Kidney glomerular epithelial cell (primary cell): ENCODE results near the gene RRP12.
"Not testable (repeated sequence)": the region's sequence is repeated elsewhere in the genome, so short reads cannot be mapped to it uniquely, and the experiment has no call there.

Source experiments
- DNase-seq: peaks from one replicate; lab custom pipeline; 2025; lab: John Stamatoyannopoulos, UW

Gene RRP12

GRCh38 chr10:97406483-97406882 lies 5.3 kb upstream of the RRP12 start:
- DNase-seq: not testable (repeated sequence)

- no peak for DNase-seq
These were observed 4.9 kb upstream of the RRP12 start for GRCh38 chr10:97406064-97406463.

GRCh38 chr10:97404044-97404443 lies 2.9 kb upstream of the RRP12 start:
- no peak for DNase-seq

- no peak for DNase-seq
These were observed 347 bp upstream of the RRP12 start for GRCh38 chr10:97401455-97401919.

- peak; percentile 54 for DNase-seq
These were observed 1.1 kb downstream of the RRP12 start for GRCh38 chr10:97399843-97400545.

- DNase-seq: no peak
These were observed 5.1 kb downstream of the RRP12 start for GRCh38 chr10:97396056-97396455.

GRCh38 chr10:97393034-97393573 lies 8.0 kb downstream of the RRP12 start:
- DNase-seq: no peak

GRCh38 chr10:97390091-97390490 lies 11.0 kb downstream of the RRP12 start:
- no peak for DNase-seq

GRCh38 chr10:97388152-97388551 lies 13.0 kb downstream of the RRP12 start:
- no peak for DNase-seq

GRCh38 chr10:97385565-97385964 lies 15.6 kb downstream of the RRP12 start:
- no peak for DNase-seq

- no peak for DNase-seq
These were observed 16.5 kb downstream of the RRP12 start for GRCh38 chr10:97384641-97385040.

- no peak for DNase-seq
These were observed 17.0 kb downstream of the RRP12 start for GRCh38 chr10:97384156-97384555.

- DNase-seq: no peak
These were observed 18.0 kb downstream of the RRP12 start for GRCh38 chr10:97383159-97383558.

- DNase-seq: no peak
These were observed 19.5 kb downstream of the RRP12 start for GRCh38 chr10:97381626-97382025.

- no peak for DNase-seq
These were observed 20.6 kb downstream of the RRP12 start for GRCh38 chr10:97380516-97380915.

GRCh38 chr10:97378933-97379921 lies 21.9 kb downstream of the RRP12 start:
- DNase-seq: no peak

- DNase-seq: no peak
These were observed 24.7 kb downstream of the RRP12 start for GRCh38 chr10:97376413-97376812.

- no peak for DNase-seq
These were observed 27.7 kb downstream of the RRP12 start for GRCh38 chr10:97373456-97373855.

GRCh38 chr10:97372233-97372875 lies 28.8 kb downstream of the RRP12 start:
- no peak for DNase-seq

- DNase-seq: no peak
These were observed 29.4 kb downstream of the RRP12 start for GRCh38 chr10:97371696-97372095.

GRCh38 chr10:97367126-97367649 lies 34.0 kb downstream of the RRP12 start:
- no peak for DNase-seq

- DNase-seq: no peak
These were observed 34.6 kb downstream of the RRP12 start for GRCh38 chr10:97366572-97366971.
